ENCODE data around the gene HERC2. TPM values are rescaled to one million over a fixed set of nuclear protein-coding genes. Genes with fewer than 3 reads are reported as not detected.

HERC2 gene
- total and polyA plus RNA-seq, 2 of the 4 experiments (the other 2 are of a cell fraction), result 20.8 to 28.9 TPM

DNA sequence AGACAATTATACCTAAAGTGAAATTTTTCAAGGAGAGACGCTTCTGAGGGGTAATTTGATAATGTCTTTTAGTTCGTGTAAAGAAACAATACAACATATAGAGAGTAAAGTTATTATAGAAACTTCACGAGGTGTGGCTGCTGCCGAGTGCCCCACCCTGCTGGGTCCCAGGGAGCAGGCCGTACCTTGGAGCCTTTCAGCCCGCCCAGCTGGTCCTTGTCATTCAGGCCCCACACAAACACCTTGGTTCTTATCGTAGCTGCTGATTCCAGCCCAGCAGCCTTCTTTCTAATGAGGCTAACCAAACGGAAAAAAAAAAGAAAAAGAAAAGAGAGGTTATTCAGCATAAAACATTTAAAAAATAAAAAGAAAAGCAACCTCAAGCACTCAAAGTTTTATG is 139.8 kb downstream of the HERC2 start:
- no peaks in the 10 kb centered on the region for H3K9me3 ChIP-seq (ENCODE audit: control insufficient read depth, insufficient read depth, low read length)
- in situ Hi-C loops (cut with MboI; ENCODE audit: low sequenced_read_pairs), result no loop called here
- no peaks in the 10 kb centered on the region; a peak in 1 of 4 replicates for H3K79me1 ChIP-seq (ENCODE audit: low read depth in 1 of 2, low read length in 2 of 2)
- WGBS, 2 experiments (ENCODE audit: extremely low coverage in 2 of 2, insufficient read length in 1 of 2), result no CpG with 5 or more reads among the region's 8 CpGs
- H3K27me3 ChIP-seq (ENCODE audit: control insufficient read depth, insufficient read depth, low read length), result no peaks in the 10 kb centered on the region
- H3K27ac ChIP-seq (ENCODE audit: insufficient read depth, low read length), result no peak overlapping the region
- no peak overlapping the region for H3K18ac ChIP-seq (ENCODE audit: low read depth, low read length)
- H2BK5ac ChIP-seq (ENCODE audit: low read depth, low read length, poor library complexity, severe bottlenecking), result no peak overlapping the region
- dilution Hi-C loops (cut with HindIII; ENCODE audit: low sequenced_read_pairs, unreplicated experiment), result no loop called here
- DNase-seq (no peak), ATAC-seq (ENCODE audit: low read depth) (no peak)
- no peak overlapping the region for H3K23ac ChIP-seq (ENCODE audit: low read depth, low read length)
- H2BK20ac ChIP-seq (ENCODE audit: low read depth, low read length), result no peak overlapping the region
- H2AK5ac ChIP-seq (ENCODE audit: low read depth, low read length), result no peak overlapping the region
- H3K36me3 ChIP-seq (ENCODE audit: control insufficient read depth, insufficient read depth, low read length), result peaks cover 20% of the 10 kb centered on the region
- no peak overlapping the region for H3K4ac ChIP-seq (ENCODE audit: low read depth, low read length)
- H2BK15ac ChIP-seq (ENCODE audit: low read depth, low read length), result no peak overlapping the region
- no peak overlapping the region for H3K9ac ChIP-seq (ENCODE audit: low read depth, low read length)
- no peak for TF ChIP-seq NFE2L2 (IDR thresholded peaks at IDR 0.05; ENCODE audit: low read depth, low read length)
- TF ChIP-seq, protein P1, sequence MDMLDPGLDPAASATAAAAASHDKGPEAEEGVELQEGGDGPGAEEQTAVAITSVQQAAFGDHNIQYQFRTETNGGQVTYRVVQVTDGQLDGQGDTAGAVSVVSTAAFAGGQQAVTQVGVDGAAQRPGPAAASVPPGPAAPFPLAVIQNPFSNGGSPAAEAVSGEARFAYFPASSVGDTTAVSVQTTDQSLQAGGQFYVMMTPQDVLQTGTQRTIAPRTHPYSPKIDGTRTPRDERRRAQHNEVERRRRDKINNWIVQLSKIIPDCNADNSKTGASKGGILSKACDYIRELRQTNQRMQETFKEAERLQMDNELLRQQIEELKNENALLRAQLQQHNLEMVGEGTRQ (IDR thresholded peaks at IDR 0.05; ENCODE audit: low read depth, low read length), result no peak
- TF ChIP-seq MAFK (IDR thresholded peaks at IDR 0.05; ENCODE audit: low read depth, low read length), result no peak
- TF ChIP-seq RFX5 (IDR thresholded peaks at IDR 0.05; ENCODE audit: low read depth, low read length), result no peak
- TF ChIP-seq POLR2A (IDR thresholded peaks at IDR 0.05; ENCODE audit: low read depth, low read length), result no peak
- TF ChIP-seq MXI1 (IDR thresholded peaks at IDR 0.05; ENCODE audit: borderline replicate concordance, low read depth, low read length), result no peak
- TF ChIP-seq FOS (IDR thresholded peaks at IDR 0.05; ENCODE audit: low read depth, low read length), result no peak
- TF ChIP-seq RAD21 (IDR thresholded peaks at IDR 0.05; ENCODE audit: low read length), result no peak
- TF ChIP-seq, protein P2, sequence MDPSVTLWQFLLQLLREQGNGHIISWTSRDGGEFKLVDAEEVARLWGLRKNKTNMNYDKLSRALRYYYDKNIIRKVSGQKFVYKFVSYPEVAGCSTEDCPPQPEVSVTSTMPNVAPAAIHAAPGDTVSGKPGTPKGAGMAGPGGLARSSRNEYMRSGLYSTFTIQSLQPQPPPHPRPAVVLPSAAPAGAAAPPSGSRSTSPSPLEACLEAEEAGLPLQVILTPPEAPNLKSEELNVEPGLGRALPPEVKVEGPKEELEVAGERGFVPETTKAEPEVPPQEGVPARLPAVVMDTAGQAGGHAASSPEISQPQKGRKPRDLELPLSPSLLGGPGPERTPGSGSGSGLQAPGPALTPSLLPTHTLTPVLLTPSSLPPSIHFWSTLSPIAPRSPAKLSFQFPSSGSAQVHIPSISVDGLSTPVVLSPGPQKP (IDR thresholded peaks at IDR 0.05; ENCODE audit: borderline replicate concordance, low read depth, low read length), result no peak
- no peak for TF ChIP-seq BHLHE40 (IDR thresholded peaks at IDR 0.05; ENCODE audit: low read depth, low read length)
- no peak for TF ChIP-seq MAZ (IDR thresholded peaks at IDR 0.05; ENCODE audit: borderline replicate concordance, low read depth, low read length)
- H2AK9ac ChIP-seq (replicated peaks; ENCODE audit: low read depth, low read length, poor library complexity), result no peak overlapping the region
- CTCF ChIA-PET, result no interaction called here
- H4K8ac ChIP-seq (ENCODE audit: low read depth in 2 of 2, low read length in 2 of 2), result no peak overlapping the region
- intact Hi-C loops (cut with micrococcal nuclease), result no loop called here
- peaks cover 4% of the 10 kb centered on the region for H3K9me1 ChIP-seq (ENCODE audit: insufficient read depth, low read length)
- no peak overlapping the region for H3K4me2 ChIP-seq (ENCODE audit: low read depth, low read length)
- H3K4me1 ChIP-seq (ENCODE audit: control insufficient read depth, insufficient read depth, low read length), result no peaks in the 10 kb centered on the region
- no peak overlapping the region for H3K56ac ChIP-seq (ENCODE audit: extremely low read depth, insufficient read depth, low read length)
- no peak overlapping the region for H3K4me3 ChIP-seq (ENCODE audit: insufficient read depth, low read depth, low read length)
- no TSS peak for BruUV-seq (replicated peaks)
- H2BK120ac ChIP-seq (ENCODE audit: low read depth, low read length), result no peak overlapping the region
- no peak overlapping the region for H4K91ac ChIP-seq (ENCODE audit: insufficient read depth, low read depth, low read length)
- H4K5ac ChIP-seq (ENCODE audit: low read depth, low read length), result no peak overlapping the region
- POLR2A ChIA-PET (ENCODE audit: unreplicated experiment), result no interaction called here
- H4K20me1 ChIP-seq (ENCODE audit: insufficient read depth, low read length), result no peaks in the 10 kb centered on the region
- H2AFZ ChIP-seq (replicated peaks; ENCODE audit: low read length, poor library complexity), result no peak overlapping the region
- H3K14ac ChIP-seq (replicated peaks; ENCODE audit: low read depth, low read length), result no peak overlapping the region
